ENCODE data around the gene NCKIPSD. TPM values are rescaled to one million over a fixed set of nuclear protein-coding genes. Genes with fewer than 3 reads are reported as not detected.

Gene NCKIPSD
- total RNA-seq, 1 donor from 2014 or later = 33.5 TPM

GRCh38 chr3:48716982-48717746 lies 31.4 kb upstream of the NCKIPSD start, which contains the start of gene IP6K2:
TSS of gene IP6K2 (minus strand) at chr3:48717221. CDS start at chr3:48695291, 21,930 bp downstream.
- H3K36me3 Mint-ChIP-seq = peaks cover 12% of the 10 kb centered on the region
- peak within 1 kb of the TSS; percentile 100 for H3K27ac Mint-ChIP-seq
- TF ChIP-seq CTCF (IDR thresholded peaks at IDR 0.05; ENCODE audit: unreplicated experiment) = no peak
- H3K9me3 Mint-ChIP-seq = no peaks in the 10 kb centered on the region
- H3K4me3 Mint-ChIP-seq = peak within 1 kb of the TSS; percentile 97
- peaks cover 37% of the 10 kb centered on the region for H3K4me1 Mint-ChIP-seq
- peak; percentile 99 for DNase-seq (ENCODE audit: low spot score in 2 of 2, unreplicated experiment in 2 of 2)
- H3K27me3 Mint-ChIP-seq (ENCODE audit: low read depth) = no peaks in the 10 kb centered on the region

GRCh38 chr3:48716508-48716981 lies 30.8 kb upstream of the NCKIPSD start:
- no peaks in the 10 kb centered on the region for H3K27me3 Mint-ChIP-seq (ENCODE audit: low read depth)
- H3K4me3 Mint-ChIP-seq = peak overlapping the region; percentile 97
- H3K9me3 Mint-ChIP-seq = no peaks in the 10 kb centered on the region
- no peak for TF ChIP-seq CTCF (IDR thresholded peaks at IDR 0.05; ENCODE audit: unreplicated experiment)
- H3K4me1 Mint-ChIP-seq = peaks cover 41% of the 10 kb centered on the region
- peak in 1 of 2 experiments; percentile 43 for DNase-seq (ENCODE audit: low spot score in 2 of 2, unreplicated experiment in 2 of 2)
- peak overlapping the region; percentile 100 for H3K27ac Mint-ChIP-seq
- peaks cover 16% of the 10 kb centered on the region for H3K36me3 Mint-ChIP-seq

GRCh38 chr3:48715174-48715800 lies 29.6 kb upstream of the NCKIPSD start:
- Mint-ChIP-seq H3K27ac (peak overlapping the region; percentile 100), H3K9me3 (no peaks in the 10 kb centered on the region), H3K36me3 (peaks cover 22% of the 10 kb centered on the region), H3K27me3 (ENCODE audit: low read depth) (no peaks in the 10 kb centered on the region), H3K4me1 (peaks cover 40% of the 10 kb centered on the region), H3K4me3 (peak overlapping the region; percentile 97)
- no peak for TF ChIP-seq CTCF (IDR thresholded peaks at IDR 0.05; ENCODE audit: unreplicated experiment)
- no peak for DNase-seq (ENCODE audit: low spot score in 2 of 2, unreplicated experiment in 2 of 2)

GRCh38 chr3:48711727-48712126 lies 26.0 kb upstream of the NCKIPSD start:
- H3K9me3 Mint-ChIP-seq = no peaks in the 10 kb centered on the region
- peaks cover 47% of the 10 kb centered on the region for H3K4me1 Mint-ChIP-seq
- H3K27me3 Mint-ChIP-seq (ENCODE audit: low read depth) = no peaks in the 10 kb centered on the region
- DNase-seq (ENCODE audit: low spot score in 2 of 2, unreplicated experiment in 2 of 2) = no peak
- TF ChIP-seq CTCF (IDR thresholded peaks at IDR 0.05; ENCODE audit: unreplicated experiment) = no peak
- peaks cover 30% of the 10 kb centered on the region for H3K36me3 Mint-ChIP-seq
- H3K27ac Mint-ChIP-seq = peak overlapping the region; percentile 32
- no peak overlapping the region for H3K4me3 Mint-ChIP-seq

- peaks cover 30% of the 10 kb centered on the region for H3K4me1 Mint-ChIP-seq
- TF ChIP-seq CTCF (IDR thresholded peaks at IDR 0.05; ENCODE audit: unreplicated experiment) = no peak
- no peaks in the 10 kb centered on the region for H3K27me3 Mint-ChIP-seq (ENCODE audit: low read depth)
- no peaks in the 10 kb centered on the region for H3K9me3 Mint-ChIP-seq
- no peak overlapping the region for H3K4me3 Mint-ChIP-seq
- peak overlapping the region; percentile 69 for H3K27ac Mint-ChIP-seq
- H3K36me3 Mint-ChIP-seq = peaks cover 36% of the 10 kb centered on the region
- no peak for DNase-seq (ENCODE audit: low spot score in 2 of 2, unreplicated experiment in 2 of 2)
Measured at GRCh38 chr3:48709051-48709461, 23.3 kb upstream of the NCKIPSD start.
